Measurements from ENCODE around the gene MIA3.
"Not testable (repeated sequence)": the region's sequence is repeated elsewhere in the genome, so short reads cannot be mapped to it uniquely, and the experiment has no call there.

Gene MIA3

GRCh38 chr1:222623458-222623857 lies 5.6 kb downstream of the MIA3 start:
- no peak for DNase-seq

GRCh38 chr1:222624214-222624613 lies 6.3 kb downstream of the MIA3 start:
- DNase-seq: no peak

- DNase-seq: no peak
Observed at GRCh38 chr1:222627232-222627631, 9.3 kb downstream of the MIA3 start.

- DNase-seq: no peak
Observed at GRCh38 chr1:222629921-222630535, 12.1 kb downstream of the MIA3 start.

GRCh38 chr1:222631611-222632208 lies 13.8 kb downstream of the MIA3 start:
- no peak for DNase-seq

GRCh38 chr1:222632749-222633148 lies 14.9 kb downstream of the MIA3 start:
- DNase-seq: no peak

GRCh38 chr1:222634180-222635013 lies 16.5 kb downstream of the MIA3 start:
- no peak for DNase-seq

GRCh38 chr1:222641269-222641948 lies 23.5 kb downstream of the MIA3 start:
- DNase-seq: no peak

GRCh38 chr1:222642468-222642867 lies 24.6 kb downstream of the MIA3 start:
- DNase-seq: no peak

GRCh38 chr1:222643606-222643937 lies 25.7 kb downstream of the MIA3 start:
- DNase-seq: no peak

GRCh38 chr1:222643938-222644635 lies 26.2 kb downstream of the MIA3 start:
- peak; percentile 96 for DNase-seq

- no peak for DNase-seq
Observed at GRCh38 chr1:222644636-222644980, 26.7 kb downstream of the MIA3 start.

GRCh38 chr1:222652676-222653075 lies 34.8 kb downstream of the MIA3 start:
- DNase-seq: no peak

GRCh38 chr1:222653178-222653827 lies 35.4 kb downstream of the MIA3 start:
- DNase-seq: no peak

GRCh38 chr1:222654849-222655248 lies 37.0 kb downstream of the MIA3 start:
- peak; percentile 93 for DNase-seq

GRCh38 chr1:222656391-222657155 lies 38.7 kb downstream of the MIA3 start:
- no peak for DNase-seq

GRCh38 chr1:222657899-222658298 lies 40.0 kb downstream of the MIA3 start:
- DNase-seq: no peak

- DNase-seq: no peak
Observed at GRCh38 chr1:222663431-222663934, 45.6 kb downstream of the MIA3 start.

GRCh38 chr1:222665964-222666363 lies 48.1 kb downstream of the MIA3 start:
- DNase-seq: no peak

GRCh38 chr1:222668184-222668583 lies 50.3 kb downstream of the MIA3 start:
- not testable (repeated sequence) for DNase-seq

GRCh38 chr1:222669107-222669506 lies 51.2 kb downstream of the MIA3 start:
- not testable (repeated sequence) for DNase-seq

- DNase-seq: no peak
Observed at GRCh38 chr1:222670110-222670509, 52.2 kb downstream of the MIA3 start.
